Activated T-helper 1 cell treated with anti-CD3 and anti-CD28 coated beads, Interleukin-12 subunit alpha, Interleukin-12 subunit beta, Interleukin-2, Interleukin-4 antibody, amounts not matched to agents 30 ng/mL and 10 ng/mL and 1 ng/mL, durations not matched to agents 14 hours and 24 hours and 36 hours (primary cell): ENCODE data around the gene PTGES3L. TPM values are rescaled to one million over a fixed set of nuclear protein-coding genes. Genes with fewer than 3 reads are reported as not detected.

ENCODE experiments used
- DNase-seq: peaks from one replicate; pipeline ENCODE4 v3.0.0; 2021; ENCODE audit warnings: low spot score
- H3K27ac Mint-ChIP-seq: one replicate; pipeline ENCODE4 v1.8.0; 2021; ENCODE audit warnings: mild to moderate bottlenecking, mixed read lengths
- H3K27me3 Mint-ChIP-seq: one replicate; pipeline ENCODE4 v1.8.0; 2022; ENCODE audit warnings: mild to moderate bottlenecking, moderate library complexity, mixed read lengths; ENCODE audit not compliant: insufficient read depth
- H3K36me3 Mint-ChIP-seq: one replicate; pipeline ENCODE4 v1.8.0; 2021; ENCODE audit warnings: low read depth, mixed read lengths
- H3K4me1 Mint-ChIP-seq: one replicate; pipeline ENCODE4 v1.8.0; 2021; ENCODE audit warnings: low read depth, mixed read lengths
- H3K4me3 Mint-ChIP-seq: one replicate; pipeline ENCODE4 v1.8.0; 2021; ENCODE audit warnings: mild to moderate bottlenecking, moderate library complexity, mixed read lengths
- H3K9me3 Mint-ChIP-seq: one replicate; pipeline ENCODE4 v1.8.0; 2021; ENCODE audit warnings: mixed read lengths
- intact Hi-C: fragments of 100-400 bp; cut with micrococcal nuclease; formaldehyde crosslinking; loops from one replicate; pipeline ENCODE4 v1.15.1; 2024
- total RNA-seq: library from RNA; stranded (reverse); gene quantifications from 2 replicates; pipeline ENCODE4 v1.2.3, GENCODE V29; 2022

PTGES3L gene
- 1.0 and 1.6 TPM in 2 replicates for total RNA-seq

- Mint-ChIP-seq H3K4me1 (peaks cover 41% of the 10 kb centered on the region), H3K27ac (peak within 1 kb of the TSS; percentile 99)
Observed at GRCh38 chr17:42979511-42980273, at the start of gene PTGES3L. Gene PTGES3L, minus strand, starts transcription at chr17:42980080. Its CDS starts 27 bp downstream, at chr17:42980053.

GRCh38 chr17:43028221-43028861 is 48.5 kb upstream of the PTGES3L start:
- no peak overlapping the region for H3K4me3 Mint-ChIP-seq
- peaks cover 2% of the 10 kb centered on the region for H3K36me3 Mint-ChIP-seq
- H3K27ac Mint-ChIP-seq: no peak overlapping the region
- peaks cover 10% of the 10 kb centered on the region for H3K4me1 Mint-ChIP-seq
- H3K27me3 Mint-ChIP-seq: peaks cover 17% of the 10 kb centered on the region
- intact Hi-C loops: loop anchor here (10.0 kb wide), 1 partner anchor 286 kb away; no protein-coding TSS in a partner anchor
- no peaks in the 10 kb centered on the region for H3K9me3 Mint-ChIP-seq
- DNase-seq: no peak

More at GRCh38 chr17:42979511-42980273, at the start of gene PTGES3L:
- H3K27me3 Mint-ChIP-seq: peaks cover 2% of the 10 kb centered on the region
- peak; percentile 8 for DNase-seq
- intact Hi-C loops: loop anchor here (1.0 to 10.0 kb wide), 5 partner anchors 19 to 415 kb away; partner anchors contain the start of genes BRCA1, COASY, MLX and PSME3
- H3K36me3 Mint-ChIP-seq: peaks cover 9% of the 10 kb centered on the region
- H3K9me3 Mint-ChIP-seq: no peaks in the 10 kb centered on the region
- H3K4me3 Mint-ChIP-seq: peak within 1 kb of the TSS; percentile 100

GRCh38 chr17:43027091-43028032 is 47.5 kb upstream of the PTGES3L start:
- H3K9me3 Mint-ChIP-seq: no peaks in the 10 kb centered on the region
- H3K4me1 Mint-ChIP-seq: peaks cover 10% of the 10 kb centered on the region
- no peak for DNase-seq
- H3K36me3 Mint-ChIP-seq: peaks cover 2% of the 10 kb centered on the region
- no peak overlapping the region for H3K4me3 Mint-ChIP-seq
- no peak overlapping the region for H3K27ac Mint-ChIP-seq
- intact Hi-C loops: loop anchor here (10.0 kb wide), 1 partner anchor 287 kb away; no protein-coding TSS in a partner anchor
- H3K27me3 Mint-ChIP-seq: peaks cover 17% of the 10 kb centered on the region

GRCh38 chr17:43026595-43026994 is 46.7 kb upstream of the PTGES3L start:
- DNase-seq: no peak
- Mint-ChIP-seq H3K9me3 (no peaks in the 10 kb centered on the region), H3K27me3 (peaks cover 17% of the 10 kb centered on the region), H3K4me3 (no peak overlapping the region), H3K27ac (no peak overlapping the region), H3K4me1 (peaks cover 10% of the 10 kb centered on the region), H3K36me3 (peaks cover 2% of the 10 kb centered on the region)
- intact Hi-C loops: loop anchor here (10.0 kb wide), 1 partner anchor 288 kb away; no protein-coding TSS in a partner anchor

- Mint-ChIP-seq H3K36me3 (peaks cover 2% of the 10 kb centered on the region), H3K9me3 (no peaks in the 10 kb centered on the region), H3K27ac (no peak overlapping the region), H3K4me1 (peaks cover 14% of the 10 kb centered on the region), H3K27me3 (peaks cover 19% of the 10 kb centered on the region), H3K4me3 (peak overlapping the region; percentile 67)
- DNase-seq: no peak
- intact Hi-C loops: loop anchor here (10.0 kb wide), 1 partner anchor 289 kb away; no protein-coding TSS in a partner anchor
Observed at GRCh38 chr17:43025766-43026537, 46.1 kb upstream of the PTGES3L start.

- no peak for DNase-seq
- H3K27me3 Mint-ChIP-seq: peaks cover 23% of the 10 kb centered on the region
- intact Hi-C loops: loop anchor here (10.0 kb wide), 1 partner anchor 290 kb away; no protein-coding TSS in a partner anchor
- H3K4me3 Mint-ChIP-seq: peak overlapping the region; percentile 67
- H3K36me3 Mint-ChIP-seq: peaks cover 2% of the 10 kb centered on the region
- no peaks in the 10 kb centered on the region for H3K9me3 Mint-ChIP-seq
- H3K27ac Mint-ChIP-seq: peak overlapping the region; percentile 69
- H3K4me1 Mint-ChIP-seq: peaks cover 16% of the 10 kb centered on the region
Observed at GRCh38 chr17:43025290-43025657, 45.4 kb upstream of the PTGES3L start.

- peaks cover 16% of the 10 kb centered on the region for H3K4me1 Mint-ChIP-seq
- H3K27ac Mint-ChIP-seq: peak within 1 kb of the TSS; percentile 84
- peaks cover 2% of the 10 kb centered on the region for H3K36me3 Mint-ChIP-seq
- peak within 1 kb of the TSS; percentile 90 for H3K4me3 Mint-ChIP-seq
- H3K27me3 Mint-ChIP-seq: peaks cover 25% of the 10 kb centered on the region
- intact Hi-C loops: loop anchor here (1.0 to 10.0 kb wide), 7 partner anchors 44 to 832 kb away; partner anchors contain the start of genes BRCA1, GHDC, PLEKHH3 and PTGES3L
- DNase-seq: peak; percentile 73
- H3K9me3 Mint-ChIP-seq: no peaks in the 10 kb centered on the region
Observed at GRCh38 chr17:43024407-43025289, 44.8 kb upstream of the PTGES3L start, which contains the start of gene RND2. Gene RND2, plus strand, starts transcription at chr17:43025231. Its CDS starts 117 bp downstream, at chr17:43025348.

- H3K4me3 Mint-ChIP-seq: peak within 1 kb of the TSS; percentile 84
- H3K4me1 Mint-ChIP-seq: peaks cover 26% of the 10 kb centered on the region
- H3K27me3 Mint-ChIP-seq: peaks cover 25% of the 10 kb centered on the region
- intact Hi-C loops: loop anchor here (1.0 to 10.0 kb wide), 6 partner anchors 15 to 830 kb away; partner anchors contain the start of genes GHDC, IFI35, PLEKHH3 and RPL27
- H3K9me3 Mint-ChIP-seq: no peaks in the 10 kb centered on the region
- H3K27ac Mint-ChIP-seq: no peak within 1 kb of the TSS
- peak; percentile 52 for DNase-seq
- H3K36me3 Mint-ChIP-seq: peaks cover 2% of the 10 kb centered on the region
Observed at GRCh38 chr17:43021741-43022512, 42.0 kb upstream of the PTGES3L start, which contains the start of gene VAT1. Gene VAT1, minus strand, starts transcription at chr17:43022385. Its CDS starts 63 bp downstream, at chr17:43022322.

- H3K27ac Mint-ChIP-seq: no peak overlapping the region
Observed at GRCh38 chr17:43020789-43021740, 41.2 kb upstream of the PTGES3L start.

More at GRCh38 chr17:43020789-43021740, 41.2 kb upstream of the PTGES3L start:
- H3K4me1 Mint-ChIP-seq: peaks cover 26% of the 10 kb centered on the region
- intact Hi-C loops: loop anchor here (5.0 to 10.0 kb wide), 4 partner anchors 191 to 829 kb away; partner anchors contain the start of genes GHDC, PLEKHH3 and TMEM106A
- H3K4me3 Mint-ChIP-seq: peak overlapping the region; percentile 84
- peaks cover 2% of the 10 kb centered on the region for H3K36me3 Mint-ChIP-seq
- DNase-seq: no peak
- peaks cover 19% of the 10 kb centered on the region for H3K27me3 Mint-ChIP-seq
- H3K9me3 Mint-ChIP-seq: no peaks in the 10 kb centered on the region
